SK-N-SH (cell line): ENCODE measurements around the gene ZGPAT. TPM values are rescaled to one million over a fixed set of nuclear protein-coding genes. Genes with fewer than 3 reads are reported as not detected.

ENCODE experiments used
- CTCF ChIA-PET: fragments of 300-600, 350-600 bp; formaldehyde crosslinking; extraction: SDS; loops from one replicate; lab custom pipeline; 2021; lab: Yijun Ruan, JAX
- POLR2A ChIA-PET: fragments of 350-600 bp; sonication (Branson Sonifier 250); formaldehyde crosslinking; extraction: SDS; loops from one replicate; lab custom pipeline; 2020; ENCODE audit warnings: antibody characterized with exemption, inconsistent platforms; lab: Yijun Ruan, JAX
- DNase-seq: peaks from one replicate; pipeline ENCODE4 v3.0.0; 2012
- H2AFZ ChIP-seq: fragments of 200-600 bp; sonication (generic); 2 replicates; pipeline ENCODE4 v1.8.1; 2016; ENCODE audit warnings: antibody characterized with exemption, mild to moderate bottlenecking, low read depth
- H3F3A ChIP-seq: fragments of 200-600 bp; sonication (generic); replicated peaks from 2 replicates; pipeline ENCODE3; 2016; ENCODE audit warnings: antibody characterized with exemption, mild to moderate bottlenecking; ENCODE audit not compliant: insufficient read depth
- H3K27ac ChIP-seq, 2 experiments: fragments of 200-500 bp in 1 of 2; fragments of 200-600 bp in 1 of 2; sonication (Bioruptor generic) in 1 of 2; sonication (generic), shearing (Covaris generic) in 1 of 2; 2 replicates each; pipeline versions ENCODE4 v1.5.1 to v1.6.1; 2014 to 2016; ENCODE audit warnings: low read depth in 2 of 2, inconsistent platforms in 1 of 2, low read length in 1 of 2, mild to moderate bottlenecking in 1 of 2, mixed read lengths in 1 of 2
- H3K27me3 ChIP-seq: fragments of 200-600 bp; sonication (generic), shearing (Covaris generic); 2 replicates; pipeline ENCODE4 v1.6.1; 2016; ENCODE audit warnings: mixed run types; ENCODE audit not compliant: insufficient read depth
- H3K36me3 ChIP-seq, 2 experiments: fragments of 200-500 bp in 1 of 2; fragments of 200-600 bp in 1 of 2; sonication (Bioruptor generic) in 1 of 2; sonication (generic) in 1 of 2; replicated peaks in 1 of 2; 2 replicates each; pipeline versions ENCODE3 to v1.5.1; 2014 to 2016; ENCODE audit warnings: low read length in 1 of 2, mild to moderate bottlenecking in 1 of 2; ENCODE audit not compliant: insufficient read depth in 2 of 2, control insufficient read depth in 1 of 2
- H3K4me1 ChIP-seq, 2 experiments: fragments of 200-500 bp in 1 of 2; fragments of 200-600 bp in 1 of 2; sonication (Bioruptor generic) in 1 of 2; sonication (generic), shearing (Covaris generic) in 1 of 2; 2 replicates each; pipeline versions ENCODE4 v1.5.1 to v1.6.1; 2014 to 2016; ENCODE audit warnings: low read depth in 1 of 2, low read length in 1 of 2, mixed run types in 1 of 2; ENCODE audit not compliant: insufficient read depth in 2 of 2, control insufficient read depth in 1 of 2
- H3K4me2 ChIP-seq: fragments of 200-600 bp; sonication (generic), shearing (Covaris generic); 2 replicates; pipeline ENCODE4 v1.6.1; 2017; ENCODE audit warnings: mixed run types
- H3K4me3 ChIP-seq, 2 experiments: fragments of 200-500 bp in 1 of 2; fragments of 200-600 bp in 1 of 2; sonication (Bioruptor generic) in 1 of 2; sonication (generic), shearing (Covaris generic) in 1 of 2; 2 replicates each; pipeline versions ENCODE4 v1.5.1 to v1.8.1; 2014 to 2016; ENCODE audit warnings: low read depth in 2 of 2, inconsistent platforms in 1 of 2, low read length in 1 of 2, mild to moderate bottlenecking in 1 of 2, mixed read lengths in 1 of 2, moderate library complexity in 1 of 2
- H3K79me2 ChIP-seq: fragments of 200-600 bp; sonication (generic); 2 replicates; pipeline ENCODE4 v1.8.1; 2017; ENCODE audit warnings: mild to moderate bottlenecking; ENCODE audit not compliant: insufficient read depth
- H3K9ac ChIP-seq: fragments of 200-600 bp; sonication (generic); 2 replicates; pipeline ENCODE4 v1.6.1; 2017; ENCODE audit warnings: mixed run types
- H3K9me2 ChIP-seq: fragments of 200-600 bp; sonication (generic); 2 replicates; pipeline ENCODE4 v1.6.1; 2017; ENCODE audit warnings: mixed run types
- H3K9me3 ChIP-seq: fragments of 200-600 bp; sonication (generic); 2 replicates; pipeline ENCODE4 v1.6.1; 2017; ENCODE audit warnings: mixed run types, mild to moderate bottlenecking, moderate library complexity
- H4K20me1 ChIP-seq: fragments of 200-600 bp; sonication (generic); 2 replicates; pipeline ENCODE4 v1.6.1; 2017; ENCODE audit warnings: mild to moderate bottlenecking, mixed run types; ENCODE audit not compliant: insufficient read depth
- CHD2 ChIP-seq: fragments of 150-350 bp; IDR thresholded peaks from 2 replicates; pipeline ENCODE4 v1.6.1; 2018; ENCODE audit warnings: low read length; ENCODE audit not compliant: partially characterized antibody
- FOXJ3 ChIP-seq: sonication (generic); formaldehyde crosslinking; IDR thresholded peaks from 2 replicates; pipeline ENCODE4 v1.5.1; 2020; ENCODE audit warnings: mild to moderate bottlenecking, missing genetic modification reagents
- FOXM1 ChIP-seq: IDR thresholded peaks from 2 replicates; pipeline ENCODE4 v1.4.0; 2012; ENCODE audit warnings: low read depth, mild to moderate bottlenecking
- JUND ChIP-seq: IDR thresholded peaks from 2 replicates; pipeline ENCODE4 v1.4.0; 2012
- MAX ChIP-seq: IDR thresholded peaks from 2 replicates; pipeline ENCODE4 v1.4.0; 2012; ENCODE audit warnings: low read depth
- NRF1 ChIP-seq: IDR thresholded peaks from 2 replicates; pipeline ENCODE4 v1.6.1; 2012; ENCODE audit warnings: low read depth, mild to moderate bottlenecking, low read length
- POLR2AphosphoS5 ChIP-seq: IDR thresholded peaks from 2 replicates; pipeline ENCODE4 v1.6.1; 2012; ENCODE audit warnings: low read depth, low read length
- REST ChIP-seq: IDR thresholded peaks from 2 replicates; pipeline ENCODE4 v1.6.1; 2012; ENCODE audit warnings: mild to moderate bottlenecking, low read depth, low read length, moderate library complexity
- RFX5 ChIP-seq: IDR thresholded peaks from 2 replicates; pipeline ENCODE4 v1.6.1; 2012; ENCODE audit warnings: mild to moderate bottlenecking, improper control_type of control experiment, low read length
- RXRA ChIP-seq: IDR thresholded peaks from 2 replicates; pipeline ENCODE4 v1.4.0; 2012; ENCODE audit warnings: low read depth, mild to moderate bottlenecking, borderline replicate concordance
- SIN3A ChIP-seq: IDR thresholded peaks from 2 replicates; pipeline ENCODE4 v1.6.1; 2012; ENCODE audit warnings: low read depth, mild to moderate bottlenecking, low read length, moderate library complexity, borderline replicate concordance
- SMC3 ChIP-seq: IDR thresholded peaks from 2 replicates; pipeline ENCODE4 v1.6.1; 2012; ENCODE audit warnings: low read depth, low read length, improper control_type of control experiment
- TEAD4 ChIP-seq: IDR thresholded peaks from 2 replicates; pipeline ENCODE4 v1.4.0; 2012; ENCODE audit warnings: mild to moderate bottlenecking, borderline replicate concordance; ENCODE audit not compliant: insufficient read depth
- USF2 ChIP-seq: fragments of 150-350 bp; IDR thresholded peaks from 2 replicates; pipeline ENCODE4 v1.6.1; 2017; ENCODE audit warnings: antibody characterized with exemption, low read length, low read depth, borderline replicate concordance
- whole genome bisulfite sequencing: methylation state at CpG from one replicate; pipeline ENCODE4 v1.1.6; 2017; ENCODE audit warnings: low lambda C conversion rate; 5-methylcytosine and 5-hydroxymethylcytosine counted together
- polyA plus RNA-seq, 3 experiments: library from polyadenylated mRNA; depleted of rRNA; stranded (reverse); fragments of >200 nt; gene quantifications; 2 replicates each; pipeline ENCODE4 v1.2.3, GENCODE V29; 2012

Gene ZGPAT
- polyA plus RNA-seq, 1 of the 3 experiments (the other 2 are of a cell fraction) = 33.7 TPM

GRCh38 chr20:63765082-63765873 is 57.4 kb downstream of the ZGPAT start:
- Histone ChIP-seq H3K36me3 (no peaks in the 10 kb centered on the region), H3K9me3 (no peaks in the 10 kb centered on the region), H3F3A (no peaks in the 10 kb centered on the region), H3K27ac (no peak overlapping the region), H2AFZ (no peak overlapping the region), H3K9ac (no peak overlapping the region), H3K4me3 (no peak overlapping the region), H3K9me2 (no peaks in the 10 kb centered on the region), H3K79me2 (no peaks in the 10 kb centered on the region), H3K4me2 (no peak overlapping the region), H4K20me1 (no peaks in the 10 kb centered on the region), H3K4me1 (no peaks in the 10 kb centered on the region), H3K27me3 (no peaks in the 10 kb centered on the region)
- no peak for DNase-seq
- 73% methylated on average over 15 of the region's 16 CpGs for WGBS
- ChIA-PET POLR2A (no interaction called here), CTCF (interaction anchor here (1.5 to 10.0 kb wide), 2 partner anchors 9 to 208 kb away, joined by 5 to 68 read pairs; no protein-coding TSS in a partner anchor)
- no peak for TF ChIP-seq MAX
- TF ChIP-seq RXRA = no peak
- no peak for TF ChIP-seq POLR2AphosphoS5
- no peak for TF ChIP-seq REST
- no peak for TF ChIP-seq USF2
- TF ChIP-seq SMC3 = no peak
- TF ChIP-seq FOXJ3 (CRISPR knock-in tag) = no peak
- no peak for TF ChIP-seq FOXM1
- no peak for TF ChIP-seq TEAD4
- TF ChIP-seq RFX5 = no peak
- no peak for TF ChIP-seq NRF1
- TF ChIP-seq SIN3A = no peak
- no peak for TF ChIP-seq JUND
- TF ChIP-seq CHD2 = no peak
